Activated CD8-positive, alpha-beta T cell treated with anti-CD3 and anti-CD28 coated beads for 36 hours (primary cell): Measurements from ENCODE around the gene RYR1. TPM values are rescaled to one million over a fixed set of nuclear protein-coding genes. Genes with fewer than 3 reads are reported as not detected.
A peak's percentile ranks its signal among the peaks of the same experiment; 100 is the strongest.
"Not testable (repeated sequence)": the region's sequence is repeated elsewhere in the genome, so short reads cannot be mapped to it uniquely, and the experiment has no call there.

Experiments used
- ATAC-seq: fragments of 200-7000 bp; cut with Tn5 transposase; one replicate; pipeline ENCODE4 v1.10.0; 2021; ENCODE audit warnings: mild to moderate bottlenecking, moderate library complexity
- CTCF ChIA-PET: fragments of 350-600 bp; sonication (Branson Sonifier 250); formaldehyde crosslinking; loops from one replicate; lab custom pipeline; 2021; ENCODE audit warnings: antibody characterized with exemption; lab: Charles Lee
- POLR2A ChIA-PET: fragments of 350-600 bp; sonication (Branson Sonifier 250); formaldehyde crosslinking; loops from one replicate; lab custom pipeline; 2021; ENCODE audit warnings: antibody characterized with exemption; lab: Charles Lee
- DNase-seq: peaks from one replicate; pipeline ENCODE4 v3.0.0-alpha.2; 2020
- H3K27ac Mint-ChIP-seq: one replicate; pipeline ENCODE4 v1.8.0; 2021; ENCODE audit warnings: mild to moderate bottlenecking, mixed read lengths
- H3K27me3 Mint-ChIP-seq: one replicate; pipeline ENCODE4 v1.8.0; 2021; ENCODE audit warnings: mixed read lengths
- H3K36me3 Mint-ChIP-seq: one replicate; pipeline ENCODE4 v1.8.0; 2021; ENCODE audit warnings: low read depth, mixed read lengths
- H3K4me1 Mint-ChIP-seq: one replicate; pipeline ENCODE4 v1.8.0; 2021; ENCODE audit warnings: low read depth, mixed read lengths
- H3K4me3 Mint-ChIP-seq: one replicate; pipeline ENCODE4 v1.8.0; 2021; ENCODE audit warnings: mild to moderate bottlenecking, moderate library complexity, mixed read lengths
- H3K9me3 Mint-ChIP-seq: one replicate; pipeline ENCODE4 v1.8.0; 2021; ENCODE audit warnings: mixed read lengths
- CTCF ChIP-seq: fragments of 200-600 bp; IDR thresholded peaks from one replicate; pipeline ENCODE4 v1.8.0; 2022; ENCODE audit warnings: antibody characterized with exemption, mild to moderate bottlenecking
- intact Hi-C: fragments of 100-400 bp; cut with micrococcal nuclease; formaldehyde crosslinking; loops from one replicate; pipeline ENCODE4 v1.10.0; 2022
- total RNA-seq, 2 experiments: library from RNA; stranded (reverse); gene quantifications; one replicate each; pipeline ENCODE4 v1.2.3, GENCODE V29; 2021

The RYR1 gene
- total RNA-seq, 2 experiments from 2014 or later, result 0.63 to 1.2 TPM

- Mint-ChIP-seq H3K9me3 (no peaks in the 10 kb centered on the region), H3K27me3 (peaks cover 11% of the 10 kb centered on the region), H3K4me1 (peaks cover 10% of the 10 kb centered on the region), H3K36me3 (no peaks in the 10 kb centered on the region), H3K27ac (no peak overlapping the region), H3K4me3 (no peak overlapping the region)
- TF ChIP-seq CTCF, result no peak
- POLR2A ChIA-PET, result interaction anchor here (1.1 kb wide), 1 partner anchor 150 kb away, joined by 3 read pairs; no protein-coding TSS in a partner anchor
- DNase-seq, result no peak
- CTCF ChIA-PET, result interaction anchor here (1.4 kb wide), 1 partner anchor 125 kb away, joined by 4 read pairs; no protein-coding TSS in a partner anchor
- no peak for ATAC-seq
- intact Hi-C loops, result no loop called here
Observed at GRCh38 chr19:38509027-38509426, 75.5 kb downstream of the RYR1 start.

- no peaks in the 10 kb centered on the region for H3K36me3 Mint-ChIP-seq
- no peak overlapping the region for H3K4me3 Mint-ChIP-seq
- CTCF ChIA-PET, result no interaction called here
- no peak for TF ChIP-seq CTCF
- intact Hi-C loops, result no loop called here
- no peaks in the 10 kb centered on the region for H3K9me3 Mint-ChIP-seq
- POLR2A ChIA-PET, result interaction anchor here (0.9 kb wide), 1 partner anchor 116 kb away, joined by 3 read pairs; no protein-coding TSS in a partner anchor
- DNase-seq (no peak), ATAC-seq (no peak)
- peaks cover 15% of the 10 kb centered on the region for H3K4me1 Mint-ChIP-seq
- H3K27me3 Mint-ChIP-seq, result peaks cover 7% of the 10 kb centered on the region
- H3K27ac Mint-ChIP-seq, result no peak overlapping the region
Observed at GRCh38 chr19:38511074-38511708, 77.7 kb downstream of the RYR1 start.

- H3K27ac Mint-ChIP-seq, result no peak overlapping the region
- H3K9me3 Mint-ChIP-seq, result no peaks in the 10 kb centered on the region
- H3K27me3 Mint-ChIP-seq, result peaks cover 7% of the 10 kb centered on the region
- H3K4me1 Mint-ChIP-seq, result peaks cover 15% of the 10 kb centered on the region
- POLR2A ChIA-PET, result no interaction called here
- H3K36me3 Mint-ChIP-seq, result no peaks in the 10 kb centered on the region
- no peak for ATAC-seq
- DNase-seq, result no peak
- intact Hi-C loops, result no loop called here
- CTCF ChIA-PET, result interaction anchor here (1.9 to 5.2 kb wide), 3 partner anchors 109 to 418 kb away, joined by 4 to 51 read pairs (median 37); partner anchors contain the start of genes FAM98C, MRPS12 and SARS2
- no peak for TF ChIP-seq CTCF
- H3K4me3 Mint-ChIP-seq, result no peak overlapping the region
Observed at GRCh38 chr19:38512277-38512676, 78.8 kb downstream of the RYR1 start.

- peaks cover 15% of the 10 kb centered on the region for H3K4me1 Mint-ChIP-seq
- H3K27ac Mint-ChIP-seq, DNase-seq, H3K36me3 Mint-ChIP-seq, intact Hi-C loops, H3K27me3 Mint-ChIP-seq, ATAC-seq, H3K4me3 Mint-ChIP-seq, H3K9me3 Mint-ChIP-seq: not testable (repeated sequence)
- ChIA-PET CTCF (interaction anchor here (1.0 to 5.2 kb wide), 7 partner anchors 34 to 421 kb away, joined by 3 to 51 read pairs (median 5); partner anchors contain the start of genes EIF3K, FAM98C, MAP4K1 and MRPS12), POLR2A (interaction anchor here (0.6 to 1.1 kb wide), 3 partner anchors 30 to 105 kb away, joined by 3 to 7 read pairs (median 3); partner anchors contain the start of gene MAP4K1)
Observed at GRCh38 chr19:38513156-38513555, 79.7 kb downstream of the RYR1 start.

GRCh38 chr19:38513762-38514167 is 80.3 kb downstream of the RYR1 start:
- ChIA-PET POLR2A (interaction anchor here (0.6 to 1.1 kb wide), 3 partner anchors 37 to 335 kb away, joined by 3 read pairs; no protein-coding TSS in a partner anchor), CTCF (interaction anchor here (0.8 to 5.2 kb wide), 9 partner anchors 10 to 420 kb away, joined by 3 to 51 read pairs (median 4); partner anchors contain the start of genes EIF3K, FAM98C, MAP4K1 and MRPS12)
- Mint-ChIP-seq H3K4me1 (peaks cover 15% of the 10 kb centered on the region), H3K36me3 (no peaks in the 10 kb centered on the region), H3K27me3 (peaks cover 5% of the 10 kb centered on the region), H3K4me3 (no peak overlapping the region), H3K9me3 (no peaks in the 10 kb centered on the region), H3K27ac (no peak overlapping the region)
- no peak for TF ChIP-seq CTCF
- peak; percentile 47 for DNase-seq
- peak; percentile 55 for ATAC-seq
- intact Hi-C loops, result no loop called here
